ENCODE results near the gene RALGDS. TPM values are rescaled to one million over a fixed set of nuclear protein-coding genes. Genes with fewer than 3 reads are reported as not detected.
"Not testable (repeated sequence)": the region's sequence is repeated elsewhere in the genome, so short reads cannot be mapped to it uniquely, and the experiment has no call there.

RALGDS gene
- total RNA-seq, 1 donor, result 13.8 TPM

DNA sequence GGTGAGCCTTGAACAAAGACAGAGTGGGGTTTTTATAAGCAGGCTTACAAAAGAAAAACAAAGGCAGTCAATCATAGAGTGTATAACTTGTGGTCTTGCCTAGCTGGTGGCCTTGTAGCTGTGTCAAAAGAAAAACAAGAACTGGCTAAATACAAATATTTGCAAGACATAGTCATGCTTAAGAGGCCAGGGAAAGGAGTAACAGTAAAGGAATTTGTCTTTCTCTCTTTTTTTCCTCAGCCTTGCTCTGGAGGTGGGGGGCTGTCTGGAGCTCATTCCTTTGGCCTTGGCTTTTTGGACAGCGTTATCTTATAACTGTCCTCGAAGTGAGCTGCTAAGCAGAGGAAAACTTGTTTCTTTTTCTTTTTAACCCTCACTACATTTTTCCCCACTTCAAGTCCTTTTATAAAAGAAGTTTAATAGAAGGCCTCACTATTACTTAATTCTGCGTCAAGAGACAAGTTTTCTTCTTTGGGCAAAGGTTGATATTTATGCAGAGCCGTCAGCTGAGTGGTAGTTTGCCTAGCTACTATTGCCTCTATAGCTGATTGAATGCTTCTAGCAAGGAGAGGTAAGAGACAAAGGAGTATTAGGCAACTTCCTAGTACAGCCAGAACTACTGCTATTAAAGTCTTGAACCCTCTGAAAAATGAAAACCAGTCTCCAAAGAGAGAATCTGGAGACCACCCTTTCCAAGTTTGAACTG lies 45.0 kb downstream of the RALGDS start:
- TF ChIP-seq, protein P1, sequence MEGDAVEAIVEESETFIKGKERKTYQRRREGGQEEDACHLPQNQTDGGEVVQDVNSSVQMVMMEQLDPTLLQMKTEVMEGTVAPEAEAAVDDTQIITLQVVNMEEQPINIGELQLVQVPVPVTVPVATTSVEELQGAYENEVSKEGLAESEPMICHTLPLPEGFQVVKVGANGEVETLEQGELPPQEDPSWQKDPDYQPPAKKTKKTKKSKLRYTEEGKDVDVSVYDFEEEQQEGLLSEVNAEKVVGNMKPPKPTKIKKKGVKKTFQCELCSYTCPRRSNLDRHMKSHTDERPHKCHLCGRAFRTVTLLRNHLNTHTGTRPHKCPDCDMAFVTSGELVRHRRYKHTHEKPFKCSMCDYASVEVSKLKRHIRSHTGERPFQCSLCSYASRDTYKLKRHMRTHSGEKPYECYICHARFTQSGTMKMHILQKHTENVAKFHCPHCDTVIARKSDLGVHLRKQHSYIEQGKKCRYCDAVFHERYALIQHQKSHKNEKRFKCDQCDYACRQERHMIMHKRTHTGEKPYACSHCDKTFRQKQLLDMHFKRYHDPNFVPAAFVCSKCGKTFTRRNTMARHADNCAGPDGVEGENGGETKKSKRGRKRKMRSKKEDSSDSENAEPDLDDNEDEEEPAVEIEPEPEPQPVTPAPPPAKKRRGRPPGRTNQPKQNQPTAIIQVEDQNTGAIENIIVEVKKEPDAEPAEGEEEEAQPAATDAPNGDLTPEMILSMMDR (IDR thresholded peaks at IDR 0.05; ENCODE audit: insufficient read depth, low read depth, low read length), result no peak
- peak; percentile 75 for DNase-seq (ENCODE audit: low read depth)

DNA sequence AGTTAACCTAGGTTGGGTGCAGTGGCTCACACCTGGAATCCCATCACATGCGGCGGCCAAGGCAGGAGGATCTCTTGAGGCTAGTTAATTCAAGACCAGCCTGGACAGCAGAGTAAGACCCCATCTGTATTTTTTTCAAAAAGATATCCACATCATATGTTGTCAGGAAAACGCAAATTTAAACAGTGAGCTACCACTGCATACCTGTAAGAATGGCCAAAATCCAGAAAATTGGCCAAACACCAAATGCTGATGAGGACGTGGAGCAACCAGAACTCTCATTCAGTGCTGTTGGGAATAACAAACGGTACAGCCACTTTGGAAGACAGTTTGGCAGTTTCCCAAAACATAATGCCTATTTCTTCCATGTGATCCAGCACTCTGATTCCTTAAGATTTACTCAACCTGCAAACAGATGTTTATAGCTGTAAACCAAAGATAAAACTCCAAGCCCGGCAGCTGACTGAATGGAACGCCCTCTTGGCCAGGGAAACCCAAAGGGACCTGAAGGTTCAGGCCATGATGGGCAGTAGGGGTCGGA lies 46.9 kb downstream of the RALGDS start:
- H3K4me3 ChIP-seq (ENCODE audit: low read depth, low read length), result no peak overlapping the region
- TF ChIP-seq, protein P1 (IDR thresholded peaks at IDR 0.05; ENCODE audit: insufficient read depth, low read depth, low read length), result no peak
- DNase-seq (ENCODE audit: low read depth), result peak; percentile 87

More for the DNA sequence above, 45.0 kb downstream of the RALGDS start:
- no peak overlapping the region for H3K4me3 ChIP-seq (ENCODE audit: low read depth, low read length)

DNA sequence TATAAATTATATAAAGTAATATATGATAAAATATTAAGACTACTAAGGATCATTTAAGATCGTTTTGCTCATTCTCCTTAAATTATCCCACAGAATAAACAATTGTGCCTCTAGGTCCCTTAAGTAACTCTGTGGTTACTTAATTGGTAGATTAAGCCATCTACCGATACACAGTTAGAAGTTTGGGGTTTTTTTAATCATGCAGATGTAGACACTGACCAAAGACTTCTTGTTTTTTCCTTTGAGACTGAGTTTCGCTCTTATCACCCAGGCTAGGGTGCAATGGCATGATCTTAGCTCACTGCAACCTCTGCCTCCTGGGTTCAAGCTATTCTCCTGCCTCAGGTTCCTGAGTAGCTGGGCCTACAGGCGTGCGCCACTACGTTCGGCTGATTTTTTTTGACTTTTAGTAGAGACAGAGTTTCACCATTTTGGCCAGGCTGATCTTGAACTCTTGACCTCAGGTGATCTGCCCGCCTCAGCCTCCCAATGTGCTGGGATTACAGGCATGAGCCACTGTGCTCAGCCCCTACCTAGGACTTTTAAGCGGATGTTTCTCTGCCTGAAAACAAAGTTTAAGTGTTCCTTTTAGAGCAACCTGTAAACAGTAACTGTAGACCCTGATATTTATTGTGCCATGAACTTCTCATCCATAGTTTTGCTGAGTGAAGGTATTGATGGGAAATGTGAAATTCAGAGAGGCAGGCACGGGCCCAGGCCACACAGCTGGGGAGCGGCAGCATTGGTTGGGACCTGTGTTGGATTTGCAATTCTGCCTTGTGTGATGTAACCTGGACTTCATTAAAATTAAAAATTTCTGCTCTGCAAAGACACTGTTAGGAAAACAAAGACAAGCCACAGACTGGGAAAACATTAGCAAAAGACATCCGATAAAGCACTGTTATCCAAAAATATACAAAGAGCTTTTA lies 47.7 kb downstream of the RALGDS start:
- TF ChIP-seq, protein P1 (IDR thresholded peaks at IDR 0.05; ENCODE audit: insufficient read depth, low read depth, low read length), result no peak
- H3K4me3 ChIP-seq (ENCODE audit: low read depth, low read length), result no peak overlapping the region
- no peak for DNase-seq (ENCODE audit: low read depth)

DNA sequence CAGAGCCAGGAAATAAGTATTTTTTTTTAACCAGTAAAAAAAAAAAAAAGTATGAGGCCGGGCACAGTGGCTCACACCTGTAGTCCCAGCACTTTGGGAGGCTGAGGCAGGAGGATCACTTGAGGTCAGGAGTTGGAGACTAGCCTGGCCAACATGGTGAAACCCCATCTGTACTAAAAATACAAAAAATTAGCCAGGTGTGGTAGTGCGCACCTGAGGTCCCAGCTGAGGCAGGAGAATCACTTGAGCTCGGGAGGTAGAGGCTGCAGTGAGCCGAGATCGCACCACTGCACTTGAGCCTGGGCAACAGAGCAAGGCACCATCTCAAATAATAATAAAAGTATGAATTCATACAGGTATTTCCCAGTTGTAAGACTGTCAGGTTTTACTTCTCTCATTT lies 48.8 kb downstream of the RALGDS start:
- DNase-seq (ENCODE audit: low read depth); H3K4me3 ChIP-seq (ENCODE audit: low read depth, low read length): not testable (repeated sequence)

DNA sequence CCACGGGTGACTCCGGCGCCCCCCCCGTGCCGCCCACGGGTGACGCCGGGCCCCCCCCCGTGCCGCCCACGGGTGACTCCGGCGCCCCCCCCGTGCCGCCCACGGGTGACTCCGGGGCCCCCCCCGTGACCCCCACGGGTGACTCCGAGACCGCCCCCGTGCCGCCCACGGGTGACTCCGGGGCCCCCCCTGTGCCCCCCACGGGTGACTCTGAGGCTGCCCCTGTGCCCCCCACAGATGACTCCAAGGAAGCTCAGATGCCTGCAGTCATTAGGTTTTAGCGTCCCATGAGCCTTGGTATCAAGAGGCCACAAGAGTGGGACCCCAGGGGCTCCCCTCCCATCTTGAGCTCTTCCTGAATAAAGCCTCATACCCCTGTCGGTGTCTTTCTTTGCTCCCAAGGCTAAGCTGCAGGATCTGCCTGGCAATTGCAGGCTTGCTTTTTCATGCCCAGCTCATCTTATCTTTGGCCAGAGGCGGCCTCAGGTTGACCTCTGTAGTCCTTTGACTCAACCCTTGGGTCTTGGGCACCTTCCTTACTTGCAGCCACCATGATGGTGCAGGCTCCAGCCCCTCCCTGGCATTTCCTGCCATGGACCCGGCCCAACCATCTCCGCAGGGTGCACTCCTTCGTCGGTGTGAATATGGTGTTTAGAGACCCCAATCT lies 49.4 kb downstream of the RALGDS start:
- DNase-seq (ENCODE audit: low read depth), result no peak
- TF ChIP-seq, protein P1 (IDR thresholded peaks at IDR 0.05; ENCODE audit: insufficient read depth, low read depth, low read length), result no peak
- no peak overlapping the region for H3K4me3 ChIP-seq (ENCODE audit: low read depth, low read length)

DNA sequence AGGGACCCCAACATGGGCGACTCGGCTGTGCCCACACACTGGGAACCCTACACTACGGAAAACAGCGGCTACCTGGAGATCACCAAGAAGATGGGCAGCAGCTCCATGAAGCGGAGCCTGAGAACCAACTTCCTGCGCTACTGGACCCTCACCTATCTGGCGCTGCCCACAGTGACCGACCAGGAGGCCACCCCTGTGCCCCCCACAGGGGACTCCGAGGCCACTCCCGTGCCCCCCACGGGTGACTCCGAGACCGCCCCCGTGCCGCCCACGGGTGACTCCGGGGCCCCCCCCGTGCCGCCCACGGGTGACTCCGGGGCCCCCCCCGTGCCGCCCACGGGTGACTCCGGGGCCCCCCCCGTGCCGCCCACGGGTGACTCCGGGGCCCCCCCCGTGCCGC lies 50.1 kb downstream of the RALGDS start:
- H3K4me3 ChIP-seq (ENCODE audit: low read depth, low read length); DNase-seq (ENCODE audit: low read depth): not testable (repeated sequence)

DNA sequence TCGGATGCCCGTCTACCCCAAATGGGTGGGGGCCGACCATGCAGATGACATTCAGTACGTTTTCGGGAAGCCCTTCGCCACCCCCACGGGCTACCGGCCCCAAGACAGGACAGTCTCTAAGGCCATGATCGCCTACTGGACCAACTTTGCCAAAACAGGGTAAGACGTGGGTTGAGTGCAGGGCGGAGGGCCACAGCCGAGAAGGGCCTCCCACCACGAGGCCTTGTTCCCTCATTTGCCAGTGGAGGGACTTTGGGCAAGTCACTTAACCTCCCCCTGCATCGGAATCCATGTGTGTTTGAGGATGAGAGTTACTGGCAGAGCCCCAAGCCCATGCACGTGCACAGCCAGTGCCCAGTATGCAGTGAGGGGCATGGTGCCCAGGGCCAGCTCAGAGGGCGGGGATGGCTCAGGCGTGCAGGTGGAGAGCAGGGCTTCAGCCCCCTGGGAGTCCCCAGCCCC lies 50.5 kb downstream of the RALGDS start:
- not testable (repeated sequence) for H3K4me3 ChIP-seq (ENCODE audit: low read depth, low read length); DNase-seq (ENCODE audit: low read depth)

DNA sequence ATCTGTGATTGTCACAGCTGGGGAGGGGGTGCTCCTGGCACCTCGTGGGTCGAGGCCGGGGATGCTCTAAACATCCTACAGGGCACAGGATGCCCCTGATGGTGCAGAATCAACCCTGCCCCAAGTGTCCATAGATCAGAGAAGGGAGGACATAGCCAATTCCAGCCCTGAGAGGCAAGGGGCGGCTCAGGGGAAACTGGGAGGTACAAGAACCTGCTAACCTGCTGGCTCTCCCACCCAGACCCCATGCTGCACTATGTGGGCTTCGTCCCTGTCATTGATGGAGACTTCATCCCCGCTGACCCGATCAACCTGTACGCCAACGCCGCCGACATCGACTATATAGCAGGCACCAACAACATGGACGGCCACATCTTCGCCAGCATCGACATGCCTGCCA lies 52.6 kb downstream of the RALGDS start:
- not testable (repeated sequence) for DNase-seq (ENCODE audit: low read depth); H3K4me3 ChIP-seq (ENCODE audit: low read depth, low read length)
